ACHN (cell line): ENCODE results near the gene SRC.
"Not testable (repeated sequence)": the region's sequence is repeated elsewhere in the genome, so short reads cannot be mapped to it uniquely, and the experiment has no call there.

Experiments
- DNase-seq: peaks from one replicate; pipeline ENCODE4 v3.0.0-alpha.2; 2015
- in situ Hi-C: cut with HindIII; loops from 2 replicates; pipeline ENCODE4 v1.10.0; 2017; ENCODE audit warnings: low sequenced_read_pairs, low pct_ligation_motif_present, low pct_unique_long_range_greater_than_20kb

The SRC gene

DNA sequence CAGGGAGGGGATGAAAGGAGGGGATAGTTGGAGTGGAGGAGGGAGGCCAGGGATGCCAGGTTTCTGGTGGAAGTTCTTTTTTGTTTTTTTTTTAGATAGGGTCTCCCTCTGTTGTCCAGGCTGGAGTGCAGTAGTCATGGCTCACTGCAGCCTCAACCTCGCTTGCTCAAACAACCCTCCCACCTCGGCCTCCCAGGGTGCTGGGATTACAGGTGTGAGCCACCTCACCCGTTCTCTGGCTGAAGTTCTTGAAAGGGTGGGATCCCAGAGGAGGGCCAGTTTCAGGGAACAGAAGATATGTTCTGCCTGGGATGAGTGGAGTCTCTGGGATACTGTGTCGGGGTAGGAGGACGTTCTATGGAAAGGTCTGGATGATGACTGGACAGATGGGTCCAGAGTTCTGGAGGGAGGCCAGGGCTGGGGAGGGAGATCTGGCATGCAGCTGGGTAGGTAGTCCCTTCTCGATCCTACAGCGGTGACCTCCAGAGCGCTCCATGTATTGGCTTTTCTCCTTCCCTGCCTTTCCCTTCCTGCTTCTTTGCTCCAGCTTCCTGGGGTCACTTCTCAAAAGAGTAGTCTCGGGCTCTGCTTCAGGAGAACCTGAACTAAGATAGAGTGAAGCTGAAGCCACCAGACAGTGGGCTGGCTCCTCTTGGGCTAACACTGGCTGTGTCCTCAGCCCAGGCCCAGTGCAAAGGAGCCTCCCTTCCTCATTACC is 12.7 kb upstream of the SRC start:
- in situ Hi-C loops = no loop called here

DNA sequence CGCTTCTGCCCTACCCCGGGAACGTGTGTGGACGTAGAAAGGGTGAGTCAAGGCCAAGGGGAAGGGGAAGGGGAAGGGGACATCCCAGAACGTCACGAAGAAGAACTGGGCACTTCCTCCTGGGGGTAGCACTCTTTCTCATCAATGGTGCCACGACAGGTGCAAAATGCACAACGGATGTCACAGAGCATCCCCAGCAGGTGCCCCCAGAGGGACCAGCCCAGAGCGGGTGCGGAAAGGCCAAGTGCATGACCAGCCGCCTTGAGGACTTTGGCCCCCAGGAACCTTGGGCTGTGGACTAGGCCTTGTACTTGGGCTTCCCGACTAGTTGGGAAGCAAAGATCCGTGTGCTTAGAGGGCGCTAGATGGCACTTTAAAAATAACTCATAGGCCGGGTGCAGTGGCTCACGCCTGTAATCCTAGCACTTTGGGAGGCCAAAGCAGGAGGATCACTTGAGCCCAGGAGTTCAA is 12.1 kb upstream of the SRC start:
- in situ Hi-C loops = no loop called here
- DNase-seq = no peak

More for the DNA sequence above, 12.7 kb upstream of the SRC start:
- DNase-seq = no peak

DNA sequence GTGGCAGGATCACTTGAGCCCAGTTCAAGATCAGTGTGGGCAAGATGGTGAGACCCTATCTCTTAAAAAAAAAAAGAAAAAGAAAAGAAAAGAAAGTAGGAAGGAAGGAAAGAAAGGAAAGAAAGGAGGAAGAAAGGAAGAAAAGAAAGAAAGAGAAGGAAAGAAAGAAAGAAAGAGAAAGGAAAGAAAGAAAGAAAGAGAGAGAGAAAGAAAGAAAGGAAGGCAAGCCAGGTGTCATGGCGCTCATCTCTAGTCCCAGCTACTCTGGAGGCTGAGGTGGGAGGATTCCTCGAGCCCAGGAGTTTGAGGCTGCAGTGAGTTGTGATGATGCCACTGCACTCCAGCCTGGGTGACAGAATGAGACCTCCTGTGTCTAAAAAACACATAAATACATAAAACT is 11.5 kb upstream of the SRC start:
- no peak for DNase-seq
- in situ Hi-C loops = no loop called here

DNA sequence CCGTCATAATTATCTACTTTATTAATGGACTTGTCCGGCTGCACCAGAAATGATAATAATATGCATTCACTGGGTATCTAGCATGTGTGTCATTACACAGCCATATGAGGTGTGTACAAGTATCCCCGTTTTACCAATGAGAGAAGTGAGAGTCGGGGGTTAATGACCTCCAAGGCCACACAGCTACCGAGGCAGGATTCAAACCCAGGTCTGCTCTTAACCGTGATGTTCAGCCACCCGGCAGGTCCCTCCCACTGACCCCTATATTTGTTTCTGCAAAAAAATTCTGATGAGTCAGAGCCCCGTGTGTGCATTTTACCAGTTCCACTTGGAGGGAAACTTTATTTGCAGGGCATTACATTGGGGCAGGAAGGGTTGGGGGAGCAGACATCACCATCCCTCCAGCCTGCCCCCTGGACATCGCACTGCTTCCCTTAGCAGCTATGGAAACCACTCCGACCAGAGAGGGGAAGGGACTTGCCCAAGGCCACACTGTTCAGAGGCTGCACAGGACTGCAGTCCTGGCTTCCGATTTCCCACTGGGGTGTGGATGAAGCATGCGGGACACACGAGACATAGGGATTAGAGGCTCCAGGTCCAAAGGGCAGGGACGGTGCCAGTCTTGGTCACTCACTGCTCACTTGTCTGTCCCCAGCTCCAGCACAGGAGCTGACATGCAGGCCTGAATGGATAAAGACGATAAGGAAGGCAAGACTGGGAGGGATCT is 10.1 kb upstream of the SRC start:
- in situ Hi-C loops = no loop called here
- DNase-seq = no peak

DNA sequence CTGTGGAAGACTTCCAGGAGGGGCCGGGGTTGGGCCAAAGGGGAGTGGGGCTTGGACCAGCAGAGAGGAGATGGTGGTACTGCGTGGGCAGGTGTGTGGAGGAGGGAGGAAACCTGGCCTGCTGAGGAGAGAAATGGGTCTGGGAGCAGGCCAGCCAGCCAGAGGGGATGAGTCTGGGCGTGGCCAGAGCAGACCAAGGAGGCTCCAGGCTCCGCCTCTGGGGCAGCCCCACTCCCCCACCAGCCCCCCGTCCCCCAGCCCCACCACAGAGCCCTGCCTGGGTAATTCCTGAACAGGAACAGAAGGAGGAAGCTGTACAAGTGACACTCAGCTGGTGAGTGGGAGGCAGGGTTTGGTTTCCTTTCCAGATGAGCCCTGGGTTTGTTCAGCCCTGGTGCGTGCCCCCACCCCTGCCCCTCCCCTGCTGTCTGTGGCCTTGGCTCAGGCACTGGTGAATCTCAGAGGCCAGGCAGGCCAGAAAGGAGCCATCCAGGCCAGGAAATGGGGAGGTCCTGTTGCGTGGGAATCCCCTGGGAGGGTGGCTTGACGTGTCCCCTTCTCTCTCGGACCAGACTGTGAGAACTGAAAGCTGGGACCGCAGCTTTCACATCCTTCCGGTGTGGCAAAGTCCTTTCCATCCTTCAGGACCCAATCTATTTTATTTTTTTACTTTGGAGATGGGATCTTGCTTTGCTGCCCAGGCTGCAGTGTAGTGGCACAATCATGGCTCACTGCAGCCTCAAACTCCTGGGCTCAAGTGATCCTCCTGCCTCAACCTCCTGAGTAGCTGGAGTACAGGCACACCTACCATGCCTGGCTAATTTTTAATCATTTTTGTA is 9.4 kb upstream of the SRC start:
- in situ Hi-C loops = no loop called here
- DNase-seq = no peak

DNA sequence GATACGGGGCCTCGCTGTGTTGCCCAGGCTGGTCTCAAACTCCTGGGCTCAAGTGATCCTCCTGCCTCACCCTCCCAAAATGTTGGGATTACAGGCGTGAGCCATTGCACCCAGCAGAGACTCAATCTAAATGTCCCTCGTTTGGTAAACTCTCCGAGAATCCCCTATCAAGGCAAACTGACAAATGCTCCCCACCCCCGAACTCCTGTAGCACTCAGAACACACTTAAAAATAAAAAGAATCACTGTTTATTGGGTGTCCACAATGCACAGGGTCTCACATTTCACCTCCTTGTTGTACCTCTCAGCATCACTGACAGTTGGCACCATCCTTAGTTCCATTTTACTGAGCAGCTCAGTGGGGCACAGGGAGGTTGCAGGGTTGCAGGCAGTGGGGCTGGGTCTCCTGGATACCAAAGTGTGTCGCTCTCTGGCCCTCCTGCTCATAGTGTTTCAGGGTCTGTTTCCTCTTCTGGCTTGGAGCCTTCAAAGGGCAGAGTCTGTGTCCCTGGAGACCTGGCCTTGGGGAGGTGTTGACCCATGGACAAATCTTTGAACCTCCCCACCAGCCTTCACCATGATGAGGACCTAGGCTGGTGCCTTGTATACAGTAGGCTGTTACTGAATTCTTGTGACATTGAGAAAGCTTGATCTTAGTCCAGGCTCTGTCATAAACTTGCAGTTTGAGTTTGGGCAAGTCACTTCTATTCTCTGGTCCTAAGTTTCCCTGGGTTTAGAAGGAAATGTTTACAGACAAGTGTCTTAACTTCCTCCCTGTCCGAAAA is 8.5 kb upstream of the SRC start:
- no peak for DNase-seq
- in situ Hi-C loops = no loop called here

DNA sequence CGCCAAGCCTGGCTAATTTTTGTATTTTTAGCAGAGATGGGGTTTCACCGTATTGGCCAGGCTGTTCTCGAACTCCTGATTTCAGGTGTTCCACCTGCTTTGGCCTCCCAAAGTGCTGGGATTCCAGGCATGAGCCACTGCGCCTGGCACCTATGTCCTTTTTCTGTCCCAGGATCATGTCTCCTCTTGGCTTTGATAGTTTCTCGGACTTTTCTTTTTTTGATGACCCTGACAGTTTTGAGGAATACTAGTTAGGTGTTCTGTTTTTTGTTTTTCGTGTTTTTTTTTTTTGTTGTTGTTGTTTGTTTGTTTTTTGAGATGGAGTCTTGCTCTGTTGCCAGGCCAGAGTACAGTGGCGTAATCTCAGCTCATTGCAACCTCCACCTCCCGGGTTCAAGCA is 7.6 kb upstream of the SRC start:
- DNase-seq, in situ Hi-C loops: not testable (repeated sequence)

DNA sequence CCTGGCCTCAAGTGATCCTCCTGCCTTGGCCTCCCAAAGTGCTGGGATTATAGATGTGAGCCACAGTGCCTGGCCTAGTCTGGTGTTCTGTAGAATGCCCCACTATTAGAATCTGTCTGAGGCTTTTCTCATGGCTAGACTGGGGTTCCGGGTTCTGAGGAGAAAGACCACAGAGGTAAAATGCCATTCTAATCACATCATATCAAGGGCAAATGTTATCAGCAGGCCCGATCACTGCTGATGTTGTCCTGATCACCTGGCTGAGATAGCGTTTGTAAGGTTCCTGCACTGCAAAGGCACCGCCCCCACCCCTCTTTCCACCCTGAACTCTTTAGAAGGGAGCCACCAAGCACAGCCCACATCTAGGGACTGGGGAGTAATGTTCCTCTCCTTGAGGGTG is 6.7 kb upstream of the SRC start:
- in situ Hi-C loops = no loop called here
- no peak for DNase-seq

DNA sequence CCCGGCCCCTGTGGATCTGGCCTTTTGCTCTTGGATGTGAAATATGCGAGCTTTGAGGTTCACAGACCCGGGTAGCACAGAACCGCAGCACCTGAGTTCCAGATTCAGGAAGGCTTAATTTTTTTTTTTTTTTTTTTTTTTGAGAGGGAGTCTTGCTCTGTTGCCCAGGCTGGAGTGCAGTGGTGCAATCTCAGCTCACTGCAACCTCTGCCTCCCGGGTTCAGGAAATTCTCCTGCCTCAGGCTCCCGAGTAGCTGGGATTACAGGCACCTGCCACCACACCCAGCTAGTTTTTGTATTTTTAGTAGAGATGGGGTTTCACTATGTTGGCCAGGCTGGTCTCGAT is 6.2 kb upstream of the SRC start:
- in situ Hi-C loops = not testable (repeated sequence)

DNA sequence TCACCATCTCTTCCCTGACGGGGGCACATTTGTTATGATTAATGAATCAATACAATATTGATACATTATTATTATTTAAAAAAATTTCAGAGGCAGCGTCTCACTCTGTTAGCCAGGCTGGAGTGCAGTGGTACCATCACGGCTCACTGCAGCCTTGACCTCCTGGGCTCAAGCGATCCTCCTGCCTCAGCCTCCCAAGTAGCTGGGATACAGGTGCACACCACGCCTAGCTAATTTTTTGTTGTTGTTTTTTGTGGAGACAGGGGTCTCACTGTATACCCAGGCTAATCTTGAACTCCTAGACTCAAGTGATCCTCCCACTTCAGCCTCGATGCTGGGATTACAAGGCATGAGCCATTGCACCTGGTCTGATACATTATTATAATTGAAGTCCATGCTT is 4.9 kb upstream of the SRC start:
- in situ Hi-C loops = no loop called here
- DNase-seq = no peak

More for the DNA sequence above, 6.2 kb upstream of the SRC start:
- not testable (repeated sequence) for DNase-seq

DNA sequence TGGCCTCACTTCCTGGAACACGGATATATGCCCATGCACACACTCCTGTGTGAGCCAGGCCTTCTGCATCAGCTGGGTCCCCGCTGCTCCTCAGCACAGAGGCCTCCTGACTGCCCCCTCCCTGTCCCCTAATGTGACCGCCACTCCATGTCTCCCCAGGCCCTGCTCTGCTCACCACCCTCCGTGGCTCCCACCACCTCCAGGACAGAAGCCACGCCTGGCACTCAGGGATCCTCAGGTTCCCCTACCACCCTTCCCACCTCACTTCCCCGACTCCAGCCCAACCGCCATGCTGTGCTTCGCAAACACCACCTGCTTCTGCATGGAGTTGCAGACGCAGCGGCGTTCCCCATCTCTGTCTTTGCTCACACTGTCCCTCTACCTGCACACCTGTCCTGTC is 4.3 kb upstream of the SRC start:
- DNase-seq = no peak
- in situ Hi-C loops = no loop called here

DNA sequence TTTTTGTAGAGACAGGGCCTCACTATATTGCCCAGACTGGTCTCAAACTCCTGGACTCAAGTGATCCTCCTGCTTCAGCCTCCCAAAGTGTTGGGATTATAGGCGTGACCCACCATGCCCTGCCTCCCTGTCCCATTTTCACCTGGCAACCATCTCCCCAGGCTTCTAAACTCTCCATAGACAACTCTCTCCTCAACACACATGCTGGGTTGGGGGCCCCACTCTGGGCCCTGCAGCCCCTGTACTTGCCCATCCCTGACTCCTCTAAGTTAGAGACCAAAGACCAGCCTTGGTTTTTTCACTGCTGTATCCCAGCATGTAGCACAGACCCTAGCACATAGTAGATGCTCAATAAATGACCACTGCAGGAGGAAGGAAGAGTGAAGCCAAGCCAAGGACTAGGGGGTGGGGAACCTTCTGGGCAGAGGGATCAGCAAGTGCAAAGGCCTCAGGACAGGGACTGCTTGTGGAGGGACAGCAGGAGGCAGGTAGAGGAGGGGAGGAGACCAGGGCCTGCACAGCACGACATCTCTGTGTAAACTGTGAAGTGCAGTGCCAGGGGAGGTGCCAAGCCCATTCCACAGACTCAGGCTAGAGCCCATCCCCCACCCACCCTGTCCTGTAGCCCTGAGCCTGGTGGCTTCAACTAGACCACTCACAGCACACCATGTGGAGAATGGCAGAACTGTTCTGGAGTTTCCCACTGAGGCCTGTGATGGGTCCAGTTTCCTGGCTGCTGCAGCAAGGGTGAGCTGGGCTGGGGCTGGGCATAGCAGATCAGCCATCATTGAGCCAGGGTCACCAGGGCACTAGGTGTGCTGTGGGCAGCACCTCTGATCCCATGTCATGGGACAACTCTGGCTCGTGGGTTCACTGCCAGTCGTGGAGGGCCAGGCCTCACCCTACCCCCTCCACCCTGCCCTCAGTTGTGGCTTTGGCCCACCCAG is 3.4 kb upstream of the SRC start:
- in situ Hi-C loops = no loop called here
- DNase-seq = peak; percentile 19

DNA sequence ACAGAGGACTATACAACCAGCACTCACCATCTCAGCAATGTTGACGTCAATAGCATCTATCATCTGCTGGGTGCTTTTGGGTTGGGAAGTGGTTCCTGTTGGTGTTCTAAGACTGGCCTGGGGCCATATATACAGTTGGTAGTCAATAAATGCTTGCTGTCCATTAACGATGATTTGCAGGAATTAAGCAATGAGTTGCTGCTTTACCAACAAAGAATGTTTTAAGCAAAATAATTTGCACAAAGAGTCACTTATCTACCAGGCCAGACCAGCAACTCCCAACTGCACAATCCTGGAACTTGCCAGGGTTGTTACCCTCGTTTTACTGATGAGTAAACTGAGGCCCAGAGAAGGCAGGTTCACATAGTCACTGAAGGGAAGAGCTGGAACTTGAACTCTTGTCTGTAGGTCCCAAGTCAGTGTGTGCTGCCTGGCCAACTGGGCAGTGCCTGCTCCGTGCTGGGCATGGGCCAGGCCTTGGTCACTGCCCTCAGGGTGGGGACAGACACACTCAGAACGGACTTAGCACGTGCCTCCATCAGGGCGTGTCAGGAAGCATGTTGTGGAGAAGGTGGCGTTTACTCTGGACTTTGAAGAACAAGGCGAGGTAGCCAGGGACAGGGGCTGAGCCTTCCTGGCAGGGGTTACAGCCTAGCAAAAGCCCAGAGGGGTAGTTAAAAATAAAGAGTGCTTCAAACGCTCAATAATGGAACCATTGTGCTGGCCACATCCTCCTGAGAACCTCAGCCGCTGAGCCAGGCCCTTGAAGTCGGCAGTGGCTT is 2.5 kb upstream of the SRC start:
- in situ Hi-C loops = no loop called here
- no peak for DNase-seq

DNA sequence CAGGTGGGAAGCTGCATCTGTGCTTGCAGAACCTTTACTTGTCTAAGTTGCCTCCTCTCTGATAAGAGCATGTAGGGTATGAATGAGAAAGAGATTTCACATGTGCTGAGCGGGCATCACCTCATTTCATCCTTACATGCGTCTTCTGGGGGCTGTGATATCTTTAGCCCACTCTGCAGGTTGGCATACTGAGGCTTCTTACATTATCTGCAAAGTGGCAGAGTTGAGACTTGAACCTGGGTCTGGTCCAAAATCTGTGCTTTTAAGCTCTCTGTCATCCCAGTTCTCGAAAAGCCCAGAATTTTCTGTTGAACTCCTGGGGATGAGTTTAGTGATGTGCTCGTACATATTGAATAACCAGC is 2.0 kb upstream of the SRC start:
- in situ Hi-C loops = no loop called here
- no peak for DNase-seq

DNA sequence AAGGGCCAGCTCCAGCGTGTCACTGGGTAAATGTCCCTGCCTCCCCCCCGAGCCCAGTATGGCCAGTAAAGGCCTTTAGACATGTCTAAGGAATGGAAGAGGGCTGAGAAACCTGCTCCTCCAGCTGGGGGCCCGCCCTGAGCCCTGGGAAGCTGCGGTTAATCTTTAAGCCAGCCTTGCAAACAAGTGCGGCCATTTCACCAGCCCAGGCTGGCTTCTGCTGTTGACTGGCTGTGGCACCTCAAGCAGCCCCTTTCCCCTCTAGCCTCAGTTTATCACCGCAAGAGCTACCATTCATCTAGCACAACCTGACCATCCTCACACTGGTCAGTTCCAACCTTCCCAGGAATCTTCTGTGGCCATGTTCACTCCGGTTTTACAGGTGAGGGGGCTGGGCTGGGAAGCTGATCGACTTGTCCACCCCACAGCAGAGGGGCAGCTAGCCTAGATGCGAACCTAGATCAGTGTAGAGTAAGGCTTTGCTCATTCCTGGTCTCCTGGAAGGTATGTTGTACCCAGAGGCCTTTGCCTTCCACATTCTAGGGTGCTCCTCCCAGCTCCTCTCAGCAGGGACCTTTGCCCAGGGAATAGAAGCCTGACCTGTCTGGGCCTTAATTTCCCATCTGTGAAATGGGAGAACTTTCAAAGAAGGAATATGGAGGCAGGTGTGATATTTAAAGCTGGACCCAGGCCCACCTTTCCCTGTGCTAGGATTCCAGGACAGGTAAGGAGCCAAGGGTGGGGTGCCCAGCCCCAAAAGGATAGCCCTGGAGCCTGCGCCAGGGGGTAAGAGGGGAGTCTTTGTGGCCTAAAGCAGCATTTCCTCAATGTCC is 1.2 kb upstream of the SRC start:
- in situ Hi-C loops = no loop called here

DNA sequence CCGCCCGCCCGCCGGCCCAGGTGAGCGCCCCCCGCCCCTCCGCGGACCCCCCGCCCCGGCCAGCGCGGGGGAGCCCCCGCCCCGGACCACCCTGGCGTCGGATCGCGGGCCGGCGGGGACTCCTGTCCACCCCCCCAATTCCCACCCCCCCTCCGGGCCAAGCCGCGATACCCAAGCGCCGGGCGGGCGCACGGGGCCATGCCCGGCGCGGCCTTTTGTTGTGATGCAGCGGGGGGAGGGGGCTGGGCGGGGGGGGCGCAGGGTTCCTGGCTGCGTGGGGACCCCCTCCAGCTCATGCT is 245 bp downstream of the SRC start:
- in situ Hi-C loops = no loop called here
- peak; percentile 19 for DNase-seq

More for the DNA sequence above, 1.2 kb upstream of the SRC start:
- peak; percentile 68 for DNase-seq
